IPS-20b (cell line): ENCODE data around the gene PNKD.

Experiments
- H3K27ac ChIP-seq: one replicate; pipeline ENCODE4 v1.5.1; 2013; ENCODE audit warnings: low read length
- H3K27me3 ChIP-seq: 2 replicates; pipeline ENCODE4 v1.6.1; 2013; ENCODE audit warnings: mild to moderate bottlenecking, low read length, inconsistent platforms; ENCODE audit not compliant: insufficient read depth
- H3K36me3 ChIP-seq: 2 replicates; pipeline ENCODE4 v1.6.1; 2013; ENCODE audit warnings: low read depth, mild to moderate bottlenecking, inconsistent platforms, low read length, moderate library complexity; ENCODE audit not compliant: insufficient read depth
- H3K4me1 ChIP-seq: 2 replicates; pipeline ENCODE4 v1.6.1; 2013; ENCODE audit warnings: mild to moderate bottlenecking, control low read depth, inconsistent platforms, low read length, moderate library complexity; ENCODE audit not compliant: insufficient read depth
- H3K4me3 ChIP-seq: 2 replicates; pipeline ENCODE4 v1.5.1; 2013; ENCODE audit warnings: mild to moderate bottlenecking, low read length, inconsistent platforms
- H3K9ac ChIP-seq: 2 replicates; pipeline ENCODE4 v1.6.1; 2013; ENCODE audit warnings: low read depth, mild to moderate bottlenecking, inconsistent platforms, low read length, moderate library complexity
- H3K9me3 ChIP-seq: 2 replicates; pipeline ENCODE4 v1.6.1; 2013; ENCODE audit warnings: mild to moderate bottlenecking, low read depth, low read length, inconsistent platforms; ENCODE audit not compliant: insufficient read depth

The PNKD gene

DNA sequence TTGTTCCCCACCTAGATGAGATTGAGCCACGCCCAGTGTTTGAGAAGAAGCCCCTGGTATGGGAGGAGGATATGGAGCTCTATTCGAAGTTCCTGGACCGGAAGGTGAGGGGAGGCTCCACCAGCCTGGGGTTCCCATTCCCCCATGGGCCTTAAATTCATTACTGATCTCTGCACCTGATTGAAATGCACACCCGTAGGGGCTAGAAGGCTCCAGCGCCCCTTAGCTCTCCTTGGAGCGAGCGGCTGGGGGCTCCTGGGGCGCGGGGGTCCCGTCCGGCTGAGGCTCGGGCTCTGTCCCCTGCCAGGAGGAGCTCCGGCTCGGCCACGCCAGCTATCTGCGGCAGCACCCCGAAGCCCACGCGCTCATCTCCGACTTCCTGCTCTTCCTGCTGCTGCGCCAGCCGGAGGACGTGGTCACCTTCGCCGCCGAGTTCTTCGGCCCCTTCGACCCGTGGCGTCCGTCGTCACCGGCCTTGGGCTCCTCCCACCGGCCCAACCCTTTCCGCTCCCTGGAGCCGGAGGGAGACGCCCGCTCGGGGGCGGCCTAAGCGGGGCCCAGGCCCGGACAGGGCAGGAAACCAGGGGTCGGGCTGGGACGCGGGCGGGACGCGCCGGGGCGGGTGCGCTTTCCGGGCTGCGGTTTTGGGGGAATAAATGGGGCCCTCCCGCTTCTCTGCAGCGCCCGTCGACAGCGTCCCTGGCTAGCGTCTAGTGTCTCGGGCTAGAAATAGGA is 97.3 kb downstream of the PNKD start:
- H3K4me1 ChIP-seq: no peaks in the 10 kb centered on the region
- no peaks in the 10 kb centered on the region for H3K36me3 ChIP-seq
- H3K27ac ChIP-seq: no peak overlapping the region
- H3K9ac ChIP-seq: peak overlapping the region; percentile 77; the same call in 1 of the 2 replicates
- no peaks in the 10 kb centered on the region for H3K9me3 ChIP-seq
- H3K27me3 ChIP-seq: peaks cover 7% of the 10 kb centered on the region; the same call in 1 of the 2 replicates
- H3K4me3 ChIP-seq: peak overlapping the region; percentile 75

DNA sequence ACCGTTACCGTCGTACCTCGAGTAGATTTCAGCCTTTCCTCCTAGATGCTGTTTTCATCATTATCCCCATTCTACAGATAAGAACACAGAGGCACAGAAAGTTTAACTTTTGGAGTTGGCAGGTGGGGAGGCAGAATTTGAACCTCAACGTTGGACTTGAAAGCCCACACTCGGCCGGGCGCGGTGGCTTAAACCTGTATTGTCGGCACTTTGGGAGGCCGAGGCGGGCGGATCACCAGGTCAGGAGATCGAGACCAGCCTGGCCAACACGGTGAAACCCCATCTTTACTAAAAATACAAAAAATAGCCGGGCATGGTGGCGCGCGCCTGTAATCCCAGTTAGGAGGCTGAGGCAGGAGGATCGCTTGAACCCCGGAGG is 97.8 kb downstream of the PNKD start:
- Histone ChIP-seq H3K4me3 (peak overlapping the region; percentile 75), H3K4me1 (no peaks in the 10 kb centered on the region), H3K27ac (no peak overlapping the region), H3K27me3 (peaks cover 7% of the 10 kb centered on the region; the same call in 1 of the 2 replicates), H3K9me3 (no peaks in the 10 kb centered on the region), H3K36me3 (no peaks in the 10 kb centered on the region), H3K9ac (peak overlapping the region; percentile 34; the same call in 1 of the 2 replicates)

DNA sequence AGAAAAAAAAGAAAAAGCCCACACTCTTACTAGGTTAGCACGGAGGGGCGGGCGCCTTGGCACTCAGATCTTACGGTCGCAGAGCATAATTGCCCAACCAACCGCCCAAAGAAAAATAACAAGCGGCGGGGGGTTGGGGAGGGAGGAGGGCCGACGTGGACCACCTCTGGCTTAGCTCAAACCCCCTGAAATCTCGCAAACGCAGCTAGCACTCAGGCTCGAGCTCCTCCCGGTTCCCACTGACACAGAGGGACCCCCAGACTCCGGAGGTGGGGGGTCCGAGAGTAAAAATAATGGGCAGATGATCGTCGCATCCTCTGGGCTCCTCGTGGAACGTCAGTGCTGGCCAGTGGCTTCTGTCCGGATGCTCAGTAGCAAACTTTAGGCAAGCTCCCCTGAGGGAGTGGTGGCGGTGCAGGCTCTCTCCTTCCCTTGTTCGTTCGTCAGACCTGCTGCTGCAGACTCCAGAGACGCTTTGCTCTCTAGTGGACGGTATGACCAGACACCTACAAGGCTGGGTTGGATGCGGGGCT is 98.4 kb downstream of the PNKD start:
- Histone ChIP-seq H3K36me3 (no peaks in the 10 kb centered on the region), H3K4me3 (peak overlapping the region; percentile 47; the same call in 1 of the 2 replicates), H3K9ac (no peak overlapping the region), H3K4me1 (no peaks in the 10 kb centered on the region), H3K27ac (no peak overlapping the region), H3K27me3 (peaks cover 7% of the 10 kb centered on the region; the same call in 1 of the 2 replicates), H3K9me3 (no peaks in the 10 kb centered on the region)

DNA sequence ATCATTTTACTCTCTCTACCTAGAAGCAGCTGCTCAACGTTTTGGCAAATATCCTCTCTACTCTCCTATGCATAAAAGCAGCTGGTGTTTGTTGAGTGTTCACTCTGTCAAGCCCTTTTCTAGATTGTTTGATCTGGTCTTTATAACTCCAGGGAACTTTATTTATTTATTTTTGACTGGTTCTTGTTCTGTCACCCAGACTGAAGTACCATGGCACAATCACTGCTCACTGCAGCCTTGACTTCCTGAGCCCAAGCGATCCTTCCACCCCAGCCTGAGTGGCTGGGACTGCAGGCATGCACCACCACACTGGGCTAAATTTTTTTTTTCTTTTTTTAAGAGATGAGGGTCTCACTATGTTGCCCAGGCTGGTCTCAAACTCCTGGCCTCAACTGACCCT is 99.0 kb downstream of the PNKD start:
- Histone ChIP-seq H3K27ac (no peak overlapping the region), H3K9me3 (no peaks in the 10 kb centered on the region), H3K9ac (no peak overlapping the region), H3K27me3 (peaks cover 7% of the 10 kb centered on the region; the same call in 1 of the 2 replicates), H3K4me3 (no peak overlapping the region), H3K36me3 (no peaks in the 10 kb centered on the region), H3K4me1 (no peaks in the 10 kb centered on the region)

DNA sequence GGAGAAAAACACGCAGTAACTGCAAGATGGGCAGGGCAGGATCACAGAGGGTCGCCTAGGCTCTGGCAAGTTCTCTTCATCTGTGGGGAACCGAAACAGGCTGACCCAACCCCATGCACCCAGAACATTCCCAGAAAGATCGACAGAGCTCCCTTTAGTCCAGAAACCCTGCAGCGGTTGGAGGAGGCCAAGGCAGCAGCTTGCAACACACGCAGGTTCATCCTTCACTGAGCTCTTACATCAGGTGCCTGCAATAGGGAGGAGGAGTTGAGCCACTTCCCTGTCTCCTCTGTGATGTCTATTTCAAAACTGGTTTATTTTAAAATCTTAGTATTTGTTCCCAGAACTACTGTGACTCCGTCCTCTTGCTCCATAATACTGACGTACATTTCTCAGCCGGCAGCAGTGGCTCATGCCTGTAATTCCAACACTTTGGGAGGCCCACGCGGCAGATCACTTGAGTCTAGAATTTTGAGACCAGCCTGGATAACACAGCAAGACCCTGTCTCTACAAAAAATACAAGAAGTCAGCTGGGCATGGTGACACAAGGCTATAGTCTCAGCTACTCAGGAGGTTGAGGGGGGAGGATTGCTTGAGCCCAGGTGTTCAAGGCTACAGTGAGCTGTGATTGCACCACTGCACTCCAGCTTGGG is 100.2 kb downstream of the PNKD start:
- no peak overlapping the region for H3K27ac ChIP-seq

DNA sequence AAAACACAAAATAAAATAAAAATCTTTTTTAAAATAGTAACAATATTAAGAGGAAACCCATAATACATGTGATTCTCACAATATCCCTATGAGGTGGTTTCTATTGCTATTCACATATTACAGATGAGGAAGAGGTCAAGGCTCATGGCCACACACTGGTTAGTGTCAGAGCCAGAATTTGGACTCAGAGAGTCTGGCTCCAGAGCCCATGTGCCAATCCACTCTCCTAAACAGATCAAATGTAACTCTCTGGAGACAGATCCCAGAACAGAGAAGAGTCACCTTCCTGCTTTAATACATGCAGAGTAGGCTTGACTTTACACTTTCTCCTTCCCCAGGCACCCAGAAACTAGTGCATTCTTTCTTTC is 101.6 kb downstream of the PNKD start:
- H3K4me1 ChIP-seq: no peaks in the 10 kb centered on the region
- H3K36me3 ChIP-seq: no peaks in the 10 kb centered on the region
- H3K9me3 ChIP-seq: no peaks in the 10 kb centered on the region
- no peak overlapping the region for H3K27ac ChIP-seq
- no peak overlapping the region for H3K9ac ChIP-seq
- peaks cover 7% of the 10 kb centered on the region; the same call in 1 of the 2 replicates for H3K27me3 ChIP-seq
- H3K4me3 ChIP-seq: no peak overlapping the region

More for the DNA sequence above, 100.2 kb downstream of the PNKD start:
- no peaks in the 10 kb centered on the region for H3K36me3 ChIP-seq
- H3K9ac ChIP-seq: no peak overlapping the region; the same call in 1 of the 2 replicates
- no peaks in the 10 kb centered on the region for H3K9me3 ChIP-seq
- peaks cover 7% of the 10 kb centered on the region; the same call in 1 of the 2 replicates for H3K27me3 ChIP-seq
- H3K4me3 ChIP-seq: no peak overlapping the region
- H3K4me1 ChIP-seq: no peaks in the 10 kb centered on the region

DNA sequence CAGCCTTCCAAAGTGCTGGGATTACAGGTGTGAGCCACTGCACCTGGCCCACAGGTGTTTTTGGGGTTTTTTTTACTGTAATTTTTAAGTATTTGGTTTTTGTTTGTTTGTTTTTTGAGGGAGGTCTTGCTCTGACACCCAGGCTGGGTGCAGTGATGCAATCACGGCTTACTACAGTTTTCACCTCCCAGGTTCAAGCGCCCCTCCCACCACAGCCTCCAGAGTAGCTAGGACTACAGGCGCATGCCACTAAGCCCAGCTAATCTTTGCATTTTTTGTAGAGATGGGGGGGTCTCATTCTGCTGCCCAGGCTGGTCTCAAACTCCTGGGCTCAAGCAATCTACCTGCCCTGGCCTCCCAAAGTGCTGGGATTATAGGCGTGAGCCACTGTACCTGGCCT is 104.5 kb downstream of the PNKD start:
- Histone ChIP-seq H3K9ac (no peak overlapping the region), H3K27me3 (no peaks in the 10 kb centered on the region), H3K4me3 (no peak overlapping the region), H3K36me3 (no peaks in the 10 kb centered on the region), H3K4me1 (no peaks in the 10 kb centered on the region), H3K9me3 (no peaks in the 10 kb centered on the region), H3K27ac (no peak overlapping the region)

DNA sequence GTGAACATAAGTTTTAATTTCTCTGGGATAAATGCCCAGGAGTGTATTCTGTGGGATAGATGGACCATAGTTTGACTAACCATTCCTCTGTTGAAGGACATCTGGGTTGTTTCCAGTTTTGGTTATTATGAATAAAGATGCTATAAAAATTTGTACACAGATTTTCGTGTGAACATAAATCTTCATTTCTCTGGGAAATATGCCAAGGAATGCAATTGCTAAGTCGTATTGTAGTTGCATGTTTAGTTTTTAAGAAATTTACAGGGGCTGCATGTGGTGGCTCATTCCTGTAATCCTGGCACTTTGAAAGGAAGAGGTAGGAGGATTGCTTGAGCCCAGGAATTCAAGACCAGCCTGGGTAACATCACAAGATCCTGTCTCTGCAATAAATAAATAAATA is 104.9 kb downstream of the PNKD start:
- no peak overlapping the region for H3K4me3 ChIP-seq
- no peaks in the 10 kb centered on the region for H3K9me3 ChIP-seq
- no peak overlapping the region for H3K9ac ChIP-seq
- H3K4me1 ChIP-seq: no peaks in the 10 kb centered on the region
- no peak overlapping the region for H3K27ac ChIP-seq
- H3K36me3 ChIP-seq: no peaks in the 10 kb centered on the region
- H3K27me3 ChIP-seq: no peaks in the 10 kb centered on the region

DNA sequence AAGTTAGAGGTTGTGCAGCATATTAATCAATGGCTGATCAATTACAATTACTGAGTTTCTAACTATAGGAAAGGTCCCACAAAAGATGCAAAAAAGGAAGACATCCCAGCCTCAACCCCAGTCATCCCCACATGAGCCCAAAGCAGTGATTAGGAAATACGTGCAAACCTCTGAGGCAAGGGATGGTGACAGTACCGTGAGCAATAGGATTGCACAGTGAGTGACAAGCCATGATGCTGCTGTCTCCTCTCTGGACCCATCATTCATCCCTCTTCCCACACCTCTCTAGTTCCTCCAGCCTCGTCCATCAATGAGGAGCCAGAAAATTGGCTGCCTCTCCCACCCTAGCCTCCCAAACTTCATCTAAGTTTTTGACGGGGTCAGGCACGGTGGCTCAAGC is 107.7 kb downstream of the PNKD start:
- H3K27ac ChIP-seq: no peak overlapping the region
- H3K27me3 ChIP-seq: peaks cover 13% of the 10 kb centered on the region
- no peaks in the 10 kb centered on the region for H3K9me3 ChIP-seq
- H3K36me3 ChIP-seq: no peaks in the 10 kb centered on the region
- H3K4me3 ChIP-seq: no peak overlapping the region
- H3K4me1 ChIP-seq: no peaks in the 10 kb centered on the region
- no peak overlapping the region; the same call in 1 of the 2 replicates for H3K9ac ChIP-seq

DNA sequence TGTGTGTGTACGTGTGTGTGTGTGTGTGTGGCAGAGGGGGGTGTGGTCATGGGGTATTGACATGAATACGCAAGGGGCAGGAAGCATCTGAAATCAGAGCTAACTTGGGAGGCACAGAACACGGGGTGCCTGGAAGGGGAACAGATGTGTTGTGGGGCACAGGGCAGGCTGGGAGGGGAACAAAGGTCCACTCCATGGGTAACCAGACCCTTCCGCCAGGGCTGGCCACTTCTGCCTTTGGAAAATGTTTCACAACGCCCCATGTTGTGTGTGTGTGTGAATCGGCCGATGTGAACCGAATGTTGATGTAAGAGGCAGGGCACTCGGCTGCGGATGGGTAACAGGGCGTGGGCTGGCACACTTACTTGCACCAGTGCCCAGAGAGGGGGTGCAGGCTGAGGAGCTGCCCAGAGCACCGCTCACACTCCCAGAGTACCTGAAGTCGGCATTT is 111.6 kb downstream of the PNKD start, which contains the start of gene SLC11A1:
TSS of gene SLC11A1 (plus strand) at position 358 of the 451 bp plus-strand sequence. CDS start 96 bp downstream, outside the sequence.
- no peaks in the 10 kb centered on the region for H3K9me3 ChIP-seq
- H3K27me3 ChIP-seq: peaks cover 34% of the 10 kb centered on the region
- H3K4me1 ChIP-seq: no peaks in the 10 kb centered on the region
- H3K4me3 ChIP-seq: no peak within 1 kb of the TSS
- no peaks in the 10 kb centered on the region for H3K36me3 ChIP-seq
- H3K9ac ChIP-seq: no peak within 1 kb of the TSS
- H3K27ac ChIP-seq: no peak within 1 kb of the TSS

DNA sequence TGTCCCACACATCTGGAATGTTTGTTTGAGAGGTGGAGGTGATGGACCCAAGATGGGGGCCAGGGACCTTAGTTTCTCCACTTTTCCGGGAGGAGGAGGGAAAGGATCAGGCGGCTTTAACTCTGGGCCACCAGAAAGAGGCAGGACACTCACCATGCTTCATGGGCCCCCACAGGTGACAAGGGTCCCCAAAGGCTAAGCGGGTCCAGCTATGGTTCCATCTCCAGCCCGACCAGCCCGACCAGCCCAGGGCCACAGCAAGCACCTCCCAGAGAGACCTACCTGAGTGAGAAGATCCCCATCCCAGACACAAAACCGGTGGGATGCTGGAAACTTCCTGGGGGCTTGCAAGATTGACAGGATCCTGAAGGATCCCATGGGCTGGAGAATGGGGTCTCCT is 112.5 kb downstream of the PNKD start:
- Histone ChIP-seq H3K4me1 (0 out of 2 replicates have a peak, but pooled peaks cover 3% of the 10 kb centered on the region), H3K9me3 (no peaks in the 10 kb centered on the region), H3K27ac (no peak overlapping the region), H3K9ac (no peak overlapping the region), H3K27me3 (peaks cover 42% of the 10 kb centered on the region), H3K4me3 (no peak overlapping the region), H3K36me3 (no peaks in the 10 kb centered on the region)
